GM23338 (cell line): ENCODE data around the gene IBTK. TPM values are rescaled to one million over a fixed set of nuclear protein-coding genes. Genes with fewer than 3 reads are reported as not detected.

Experiments used
- ATAC-seq: fragments of 200-7000 bp; cut with Tn5 transposase; 3 replicates; pipeline ENCODE4 v1.9.1; 2020
- DNase-seq: peaks from one replicate; pipeline ENCODE4 v3.0.0-alpha.2; 2015; ENCODE audit warnings: low spot score
- H2AFZ ChIP-seq: fragments of 200-600 bp; sonication (generic); 2 replicates; pipeline ENCODE4 v1.8.0; 2016; ENCODE audit warnings: antibody characterized with exemption, mild to moderate bottlenecking, moderate library complexity
- H3F3A ChIP-seq: fragments of 200-600 bp; sonication (generic); replicated peaks from 2 replicates; pipeline ENCODE4 v1.8.0; 2017; ENCODE audit warnings: antibody characterized with exemption, mixed run types, low read depth
- H3K27ac ChIP-seq: fragments of 200-600 bp; sonication (generic); 2 replicates; pipeline ENCODE4 v1.6.1; 2016; ENCODE audit warnings: low read depth
- H3K27me3 ChIP-seq: fragments of 200-600 bp; sonication (generic); 2 replicates; pipeline ENCODE4 v1.8.0; 2016; ENCODE audit warnings: mild to moderate bottlenecking, mixed run types, moderate library complexity; ENCODE audit not compliant: insufficient read depth
- H3K36me3 ChIP-seq: fragments of 200-600 bp; sonication (generic); 2 replicates; pipeline ENCODE4 v1.8.0; 2016; ENCODE audit warnings: mild to moderate bottlenecking; ENCODE audit not compliant: insufficient read depth
- H3K4me1 ChIP-seq: fragments of 200-600 bp; sonication (generic); 2 replicates; pipeline ENCODE4 v1.8.0; 2016; ENCODE audit warnings: mild to moderate bottlenecking, moderate library complexity; ENCODE audit not compliant: insufficient read depth
- H3K4me2 ChIP-seq: fragments of 200-600 bp; sonication (generic); 2 replicates; pipeline ENCODE4 v1.7.1; 2017; ENCODE audit warnings: mixed run types
- H3K4me3 ChIP-seq: fragments of 200-600 bp; sonication (generic); 2 replicates; pipeline ENCODE4 v1.6.1; 2016; ENCODE audit warnings: mixed run types
- H3K79me2 ChIP-seq: fragments of 200-600 bp; sonication (generic); replicated peaks from 2 replicates; pipeline ENCODE4 v1.8.0; 2017; ENCODE audit warnings: mild to moderate bottlenecking; ENCODE audit not compliant: insufficient read depth
- H3K9me2 ChIP-seq: fragments of 200-600 bp; sonication (generic); 2 replicates; pipeline ENCODE4 v1.8.0; 2017; ENCODE audit not compliant: insufficient read depth
- H4K20me1 ChIP-seq: fragments of 200-600 bp; sonication (generic); replicated peaks from 2 replicates; pipeline ENCODE4 v1.8.0; 2017; ENCODE audit warnings: mild to moderate bottlenecking; ENCODE audit not compliant: insufficient read depth
- H3K27ac Mint-ChIP-seq: 2 replicates; pipeline ENCODE4 v1.8.0; 2020; ENCODE audit warnings: inconsistent platforms, mild to moderate bottlenecking, moderate library complexity, mixed read lengths
- H3K27me3 Mint-ChIP-seq: 3 replicates; pipeline ENCODE4 v1.8.0; 2022; ENCODE audit warnings: low read depth, mild to moderate bottlenecking, moderate library complexity, mixed read lengths, inconsistent platforms; ENCODE audit not compliant: insufficient read depth, poor library complexity
- H3K36me3 Mint-ChIP-seq: 3 replicates; pipeline ENCODE4 v1.8.0; 2021; ENCODE audit warnings: low read depth, mild to moderate bottlenecking, inconsistent platforms, moderate library complexity, mixed read lengths
- H3K4me1 Mint-ChIP-seq: 3 replicates; pipeline ENCODE4 v1.8.0; 2020; ENCODE audit warnings: mild to moderate bottlenecking, inconsistent platforms, mixed read lengths
- H3K4me3 Mint-ChIP-seq: 3 replicates; pipeline ENCODE4 v1.8.0; 2021; ENCODE audit warnings: moderate library complexity, mild to moderate bottlenecking, inconsistent platforms, mixed read lengths
- H3K9me3 Mint-ChIP-seq: 3 replicates; pipeline ENCODE4 v1.8.0; 2020; ENCODE audit warnings: moderate library complexity, mild to moderate bottlenecking, inconsistent platforms, mixed read lengths
- EZH2 ChIP-seq: fragments of 200-600 bp; sonication (generic); IDR thresholded peaks from one replicate; pipeline ENCODE4 v1.8.0; 2017; ENCODE audit warnings: antibody characterized with exemption, mild to moderate bottlenecking, low read depth; ENCODE audit not compliant: unreplicated experiment
- EZH2phosphoT487 ChIP-seq: fragments of 200-600 bp; sonication (generic); IDR thresholded peaks from one replicate; pipeline ENCODE4 v1.8.1; 2018; ENCODE audit warnings: antibody characterized with exemption; ENCODE audit not compliant: unreplicated experiment
- JUNB ChIP-seq: IDR thresholded peaks from one replicate; pipeline ENCODE4 v1.6.1; 2016; ENCODE audit warnings: antibody characterized with exemption; ENCODE audit not compliant: unreplicated experiment
- NANOG ChIP-seq: IDR thresholded peaks from 2 replicates; pipeline ENCODE4 v1.6.1; 2016; ENCODE audit warnings: antibody characterized with exemption, borderline replicate concordance
- STAT1 ChIP-seq: IDR thresholded peaks from one replicate; pipeline ENCODE4 v1.6.1; 2016; ENCODE audit warnings: antibody characterized with exemption; ENCODE audit not compliant: unreplicated experiment
- ZNF114 ChIP-seq: fragments of 250-450 bp; sonication (Bioruptor Pico); IDR thresholded peaks from 2 replicates; pipeline ENCODE4 v1.5.0; 2020; ENCODE audit warnings: mild to moderate bottlenecking, moderate library complexity
- polyA plus RNA-seq: library from polyadenylated mRNA; unstranded; fragments of >200 nt; fragmentation: Nextera tagmentation; extraction: Ambion mirVana; gene quantifications from 2 replicates; pipeline ENCODE4 v1.2.1, GENCODE V29; 2016
- total RNA-seq: library from RNA; depleted of rRNA; stranded (reverse); fragments of >200 nt; shearing (Covaris generic); gene quantifications from 2 replicates; pipeline ENCODE4 v1.2.3, GENCODE V29; 2014
- TF ChIP-seq, protein P1 (sequence below): IDR thresholded peaks from 2 replicates; pipeline ENCODE4 v1.6.1; 2016; ENCODE audit warnings: antibody characterized with exemption
- TF ChIP-seq, protein P2 (sequence below), 2 experiments: fragments of 200-600 bp in 1 of 2; sonication (generic) in 1 of 2; conservative IDR thresholded peaks; 2 replicates each; pipeline versions ENCODE4 v1.5.1 to v1.6.1; 2016 to 2017; ENCODE audit warnings: antibody characterized with exemption in 2 of 2, low read depth in 2 of 2, mild to moderate bottlenecking in 2 of 2, moderate library complexity in 1 of 2
- TF ChIP-seq, protein P3 (sequence below): IDR thresholded peaks from one replicate; pipeline ENCODE4 v1.6.1; 2018; ENCODE audit warnings: antibody characterized with exemption; ENCODE audit not compliant: unreplicated experiment

IBTK gene
- total and polyA plus RNA-seq, 2 experiments from 2014 or later = 16.0 to 28.7 TPM

DNA sequence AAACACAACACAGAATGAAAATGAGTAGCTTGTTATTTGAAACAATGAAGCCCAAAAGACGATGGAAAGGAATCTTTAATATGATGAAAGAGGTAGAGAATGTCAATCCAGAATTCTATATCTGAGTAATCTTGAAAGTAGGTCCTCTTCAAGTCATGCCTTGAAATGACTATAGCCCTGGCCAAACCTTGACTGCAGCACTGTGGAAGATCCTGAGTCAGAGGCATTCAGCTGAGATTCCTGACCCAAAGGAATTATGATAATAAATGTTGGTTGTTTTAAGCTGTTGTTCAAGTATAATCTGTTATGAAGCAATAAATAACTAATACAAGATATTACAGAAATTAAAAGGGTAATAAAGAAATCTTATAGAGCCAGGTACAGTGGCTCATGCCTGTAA is 64.8 kb downstream of the IBTK start (continued):
- TF ChIP-seq JUNB = no peak
- TF ChIP-seq, protein P1, sequence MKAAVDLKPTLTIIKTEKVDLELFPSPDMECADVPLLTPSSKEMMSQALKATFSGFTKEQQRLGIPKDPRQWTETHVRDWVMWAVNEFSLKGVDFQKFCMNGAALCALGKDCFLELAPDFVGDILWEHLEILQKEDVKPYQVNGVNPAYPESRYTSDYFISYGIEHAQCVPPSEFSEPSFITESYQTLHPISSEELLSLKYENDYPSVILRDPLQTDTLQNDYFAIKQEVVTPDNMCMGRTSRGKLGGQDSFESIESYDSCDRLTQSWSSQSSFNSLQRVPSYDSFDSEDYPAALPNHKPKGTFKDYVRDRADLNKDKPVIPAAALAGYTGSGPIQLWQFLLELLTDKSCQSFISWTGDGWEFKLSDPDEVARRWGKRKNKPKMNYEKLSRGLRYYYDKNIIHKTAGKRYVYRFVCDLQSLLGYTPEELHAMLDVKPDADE = no peak

DNA sequence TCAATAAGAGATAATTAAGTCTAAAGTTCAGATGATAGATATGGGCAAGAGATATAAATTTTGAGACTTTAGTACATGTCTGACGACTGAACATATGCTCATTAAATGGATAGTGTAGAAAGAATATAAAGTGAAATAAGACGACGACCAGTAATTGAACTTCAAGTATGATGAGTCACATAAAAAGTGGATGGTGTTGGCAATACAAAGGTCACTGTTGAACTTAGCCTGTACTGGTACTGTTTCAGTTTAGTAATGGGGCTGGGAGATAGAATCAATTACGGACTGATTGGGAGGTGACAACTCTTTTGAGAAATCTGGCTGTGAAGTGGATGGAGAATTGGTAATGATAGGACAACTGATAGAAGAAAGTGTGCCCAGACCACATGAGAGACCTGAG is 68.1 kb downstream of the IBTK start:
- Mint-ChIP-seq H3K4me3 (no peak overlapping the region), H3K9me3 (no peaks in the 10 kb centered on the region), H3K27ac (no peak overlapping the region), H3K27me3 (no peaks in the 10 kb centered on the region), H3K36me3 (peaks cover 18% of the 10 kb centered on the region; the same call in 2 of the 3 replicates), H3K4me1 (no peaks in the 10 kb centered on the region)
- DNase-seq = no peak
- Histone ChIP-seq H3K79me2 (no peaks in the 10 kb centered on the region), H3K27ac (no peak overlapping the region), H3K4me1 (no peaks in the 10 kb centered on the region), H4K20me1 (no peaks in the 10 kb centered on the region), H3K36me3 (peaks cover 10% of the 10 kb centered on the region; the same call in 1 of the 2 replicates), H3K4me2 (no peak overlapping the region), H3F3A (no peaks in the 10 kb centered on the region), H3K4me3 (no peak overlapping the region), H3K9me2 (no peaks in the 10 kb centered on the region), H2AFZ (no peak overlapping the region), H3K27me3 (no peaks in the 10 kb centered on the region)
- TF ChIP-seq EZH2 (no peak), EZH2phosphoT487 (no peak), NANOG (no peak), ZNF114 (CRISPR knock-in tag) (no peak), STAT1 (no peak)
- TF ChIP-seq, protein P2, sequence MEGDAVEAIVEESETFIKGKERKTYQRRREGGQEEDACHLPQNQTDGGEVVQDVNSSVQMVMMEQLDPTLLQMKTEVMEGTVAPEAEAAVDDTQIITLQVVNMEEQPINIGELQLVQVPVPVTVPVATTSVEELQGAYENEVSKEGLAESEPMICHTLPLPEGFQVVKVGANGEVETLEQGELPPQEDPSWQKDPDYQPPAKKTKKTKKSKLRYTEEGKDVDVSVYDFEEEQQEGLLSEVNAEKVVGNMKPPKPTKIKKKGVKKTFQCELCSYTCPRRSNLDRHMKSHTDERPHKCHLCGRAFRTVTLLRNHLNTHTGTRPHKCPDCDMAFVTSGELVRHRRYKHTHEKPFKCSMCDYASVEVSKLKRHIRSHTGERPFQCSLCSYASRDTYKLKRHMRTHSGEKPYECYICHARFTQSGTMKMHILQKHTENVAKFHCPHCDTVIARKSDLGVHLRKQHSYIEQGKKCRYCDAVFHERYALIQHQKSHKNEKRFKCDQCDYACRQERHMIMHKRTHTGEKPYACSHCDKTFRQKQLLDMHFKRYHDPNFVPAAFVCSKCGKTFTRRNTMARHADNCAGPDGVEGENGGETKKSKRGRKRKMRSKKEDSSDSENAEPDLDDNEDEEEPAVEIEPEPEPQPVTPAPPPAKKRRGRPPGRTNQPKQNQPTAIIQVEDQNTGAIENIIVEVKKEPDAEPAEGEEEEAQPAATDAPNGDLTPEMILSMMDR (conservative IDR thresholded peaks at IDR 0.05; ENCODE audit: low read depth in 2 of 2) = no peak
- ATAC-seq = no peak

DNA sequence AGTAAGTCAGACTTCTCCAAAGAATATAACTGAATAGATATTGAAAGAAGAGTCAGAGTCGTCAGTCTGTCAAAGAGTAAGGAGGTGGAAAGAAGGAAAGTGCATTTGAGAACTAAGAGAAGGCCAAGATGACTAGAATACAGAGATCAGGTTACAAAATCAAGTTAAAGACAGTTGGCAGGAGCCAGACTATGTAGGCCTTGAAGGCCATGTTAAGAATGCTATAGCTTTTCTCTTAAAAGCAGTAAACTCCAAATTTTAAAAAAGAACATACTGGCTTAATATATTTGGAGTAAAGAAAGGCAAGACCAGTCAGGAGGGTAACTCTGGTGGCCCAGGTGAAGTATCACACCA is 68.8 kb downstream of the IBTK start:
- H2AFZ ChIP-seq = no peak overlapping the region
- no peak overlapping the region for H3K4me3 ChIP-seq
- DNase-seq (no peak), ATAC-seq (no peak)
- Mint-ChIP-seq H3K9me3 (no peaks in the 10 kb centered on the region), H3K27ac (no peak overlapping the region), H3K36me3 (peaks cover 19% of the 10 kb centered on the region; the same call in 2 of the 3 replicates), H3K4me1 (no peaks in the 10 kb centered on the region), H3K27me3 (no peaks in the 10 kb centered on the region), H3K4me3 (no peak overlapping the region)
- no peak overlapping the region for H3K27ac ChIP-seq
- no peaks in the 10 kb centered on the region for H3K27me3 ChIP-seq
- no peaks in the 10 kb centered on the region for H3K4me1 ChIP-seq
- H3K9me2 ChIP-seq = no peaks in the 10 kb centered on the region
- H3K79me2 ChIP-seq = no peaks in the 10 kb centered on the region
- H3F3A ChIP-seq = no peaks in the 10 kb centered on the region
- no peak overlapping the region for H3K4me2 ChIP-seq
- H3K36me3 ChIP-seq = peaks cover 10% of the 10 kb centered on the region; the same call in 1 of the 2 replicates
- H4K20me1 ChIP-seq = no peaks in the 10 kb centered on the region
- no peak for TF ChIP-seq ZNF114 (CRISPR knock-in tag)
- TF ChIP-seq, protein P3, sequence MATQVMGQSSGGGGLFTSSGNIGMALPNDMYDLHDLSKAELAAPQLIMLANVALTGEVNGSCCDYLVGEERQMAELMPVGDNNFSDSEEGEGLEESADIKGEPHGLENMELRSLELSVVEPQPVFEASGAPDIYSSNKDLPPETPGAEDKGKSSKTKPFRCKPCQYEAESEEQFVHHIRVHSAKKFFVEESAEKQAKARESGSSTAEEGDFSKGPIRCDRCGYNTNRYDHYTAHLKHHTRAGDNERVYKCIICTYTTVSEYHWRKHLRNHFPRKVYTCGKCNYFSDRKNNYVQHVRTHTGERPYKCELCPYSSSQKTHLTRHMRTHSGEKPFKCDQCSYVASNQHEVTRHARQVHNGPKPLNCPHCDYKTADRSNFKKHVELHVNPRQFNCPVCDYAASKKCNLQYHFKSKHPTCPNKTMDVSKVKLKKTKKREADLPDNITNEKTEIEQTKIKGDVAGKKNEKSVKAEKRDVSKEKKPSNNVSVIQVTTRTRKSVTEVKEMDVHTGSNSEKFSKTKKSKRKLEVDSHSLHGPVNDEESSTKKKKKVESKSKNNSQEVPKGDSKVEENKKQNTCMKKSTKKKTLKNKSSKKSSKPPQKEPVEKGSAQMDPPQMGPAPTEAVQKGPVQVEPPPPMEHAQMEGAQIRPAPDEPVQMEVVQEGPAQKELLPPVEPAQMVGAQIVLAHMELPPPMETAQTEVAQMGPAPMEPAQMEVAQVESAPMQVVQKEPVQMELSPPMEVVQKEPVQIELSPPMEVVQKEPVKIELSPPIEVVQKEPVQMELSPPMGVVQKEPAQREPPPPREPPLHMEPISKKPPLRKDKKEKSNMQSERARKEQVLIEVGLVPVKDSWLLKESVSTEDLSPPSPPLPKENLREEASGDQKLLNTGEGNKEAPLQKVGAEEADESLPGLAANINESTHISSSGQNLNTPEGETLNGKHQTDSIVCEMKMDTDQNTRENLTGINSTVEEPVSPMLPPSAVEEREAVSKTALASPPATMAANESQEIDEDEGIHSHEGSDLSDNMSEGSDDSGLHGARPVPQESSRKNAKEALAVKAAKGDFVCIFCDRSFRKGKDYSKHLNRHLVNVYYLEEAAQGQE = no peak
